Bronchial epithelial cell (primary cell): ENCODE measurements around the gene PLCB1. TPM values are rescaled to one million over a fixed set of nuclear protein-coding genes. Genes with fewer than 3 reads are reported as not detected.
A peak's percentile ranks its signal among the peaks of the same experiment; 100 is the strongest.

Source experiments
- DNase-seq: peaks from one replicate; pipeline ENCODE4 v3.0.0-alpha.2; 2010; ENCODE audit warnings: low read depth
- FAIRE-seq: peaks from 2 replicates; lab custom pipeline; 2011; peaks lifted over from hg19 to GRCh38; lab: Jason Lieb, UNC
- H3K27me3 ChIP-seq: 2 replicates; pipeline ENCODE4 v1.5.1; 2011; ENCODE audit warnings: low read length; ENCODE audit not compliant: control insufficient read depth, insufficient read depth
- H3K36me3 ChIP-seq: 2 replicates; pipeline ENCODE4 v1.5.1; 2011; ENCODE audit warnings: low read length; ENCODE audit not compliant: control insufficient read depth, insufficient read depth
- H3K4me3 ChIP-seq: 2 replicates; pipeline ENCODE4 v1.5.1; 2011; ENCODE audit warnings: mild to moderate bottlenecking, low read depth, low read length, control low read depth
- CTCF ChIP-seq: IDR thresholded peaks from 2 replicates; pipeline ENCODE4 v1.5.1; 2011; ENCODE audit warnings: mild to moderate bottlenecking, moderate library complexity, low read length, control low read depth, inconsistent platforms; ENCODE audit not compliant: insufficient read depth, severe bottlenecking
- total RNA-seq: library from RNA; depleted of rRNA; stranded (reverse); fragments of >200 nt; gene quantifications from 2 replicates; pipeline ENCODE4 v1.2.1, GENCODE V29; 2014

Gene PLCB1
- total RNA-seq, 1 donor from 2014 or later: 1.1 TPM

GRCh38 chr20:8335059-8335458, 203.0 kb downstream of the PLCB1 start:
- Histone ChIP-seq H3K27me3 (no peaks in the 10 kb centered on the region), H3K36me3 (no peaks in the 10 kb centered on the region), H3K4me3 (no peak overlapping the region)
- DNase-seq: no peak
- FAIRE-seq: no peak
- no peak for TF ChIP-seq CTCF

DNA sequence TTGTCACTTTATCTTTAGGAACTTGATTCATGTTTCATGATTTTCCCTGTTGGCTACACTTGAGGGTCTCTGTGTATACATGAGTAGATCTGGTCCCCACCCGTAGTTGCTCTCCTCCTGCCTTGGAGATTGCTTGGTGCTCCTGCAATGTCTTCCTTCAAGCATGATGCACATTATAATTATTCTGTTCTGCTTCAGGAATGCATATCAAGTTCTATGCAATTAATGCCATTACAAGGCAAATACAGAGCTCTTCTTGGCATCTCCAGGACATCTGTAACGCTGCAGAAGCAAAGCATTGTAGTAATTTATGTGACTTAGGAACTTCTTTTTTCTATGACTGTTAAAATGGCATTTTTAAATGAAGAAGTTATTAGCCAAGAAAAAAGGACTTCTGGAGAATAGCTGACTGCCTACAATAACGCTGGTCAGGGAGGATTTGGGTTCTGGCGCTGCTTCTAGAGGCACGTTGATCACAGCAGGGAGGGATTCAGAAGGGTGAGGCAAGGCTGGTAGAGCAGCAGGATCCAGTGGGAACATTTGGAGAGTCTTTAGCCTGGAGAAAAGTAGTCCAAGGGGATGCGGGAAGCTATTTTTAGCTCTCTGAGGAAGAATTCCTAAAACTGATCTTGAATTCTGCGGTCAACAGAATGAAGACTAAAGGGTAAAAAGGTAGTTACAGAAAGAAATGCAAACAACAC, 203.6 kb downstream of the PLCB1 start:
- FAIRE-seq (peak; percentile 28), DNase-seq (no peak)
- Histone ChIP-seq H3K36me3 (no peaks in the 10 kb centered on the region), H3K4me3 (no peak overlapping the region), H3K27me3 (no peaks in the 10 kb centered on the region)
- no peak for TF ChIP-seq CTCF

DNA sequence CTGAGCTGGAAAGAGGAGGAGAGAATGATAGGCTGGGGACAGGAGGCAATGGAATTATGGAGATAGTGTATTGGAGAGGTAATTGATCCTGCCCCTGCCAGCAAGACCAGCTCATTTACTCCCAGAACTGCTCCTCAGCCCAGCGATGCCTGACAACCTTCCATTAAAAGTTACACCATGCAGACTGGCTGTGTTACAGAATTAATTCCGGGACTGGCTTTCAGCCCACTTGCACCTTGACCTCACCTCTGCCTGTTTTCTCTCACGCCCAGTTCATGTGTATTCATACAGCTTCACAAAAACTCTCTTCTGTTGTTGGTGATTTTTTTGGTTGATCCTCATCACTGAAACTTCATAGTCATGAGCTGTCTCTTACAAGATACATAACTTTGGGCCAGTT, 207.3 kb downstream of the PLCB1 start:
- Histone ChIP-seq H3K36me3 (no peaks in the 10 kb centered on the region), H3K4me3 (no peak overlapping the region), H3K27me3 (no peaks in the 10 kb centered on the region)
- DNase-seq (no peak), FAIRE-seq (no peak)
- no peak for TF ChIP-seq CTCF

GRCh38 chr20:8342391-8342790, 210.3 kb downstream of the PLCB1 start:
- FAIRE-seq: no peak
- no peak for TF ChIP-seq CTCF

DNA sequence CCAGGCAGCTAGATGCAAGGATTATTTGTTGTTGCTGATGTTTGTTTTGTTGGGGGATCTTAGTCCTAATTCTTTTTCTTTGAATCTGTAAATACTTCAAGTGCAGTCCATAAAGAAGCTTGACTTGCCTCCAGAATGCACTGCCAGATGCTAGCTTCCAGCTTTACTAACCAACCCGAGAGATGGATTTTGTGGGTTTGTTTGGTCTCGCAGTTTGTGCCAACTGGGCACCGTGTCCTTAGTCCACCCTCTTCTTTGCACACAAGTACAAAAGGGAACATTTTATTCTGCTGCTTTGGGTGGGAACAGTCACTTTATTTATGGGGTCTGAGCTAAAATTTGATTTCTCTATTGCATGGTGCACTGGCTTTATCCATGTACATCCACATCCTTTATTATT, 212.0 kb downstream of the PLCB1 start:
- FAIRE-seq: no peak
- Histone ChIP-seq H3K36me3 (no peaks in the 10 kb centered on the region), H3K27me3 (no peaks in the 10 kb centered on the region), H3K4me3 (no peak overlapping the region)
- no peak for TF ChIP-seq CTCF
- no peak for DNase-seq

More at GRCh38 chr20:8342391-8342790, 210.3 kb downstream of the PLCB1 start:
- DNase-seq: no peak
- Histone ChIP-seq H3K4me3 (no peak overlapping the region), H3K27me3 (no peaks in the 10 kb centered on the region), H3K36me3 (no peaks in the 10 kb centered on the region)

GRCh38 chr20:8344631-8345030, 212.6 kb downstream of the PLCB1 start:
- Histone ChIP-seq H3K36me3 (no peaks in the 10 kb centered on the region), H3K4me3 (no peak overlapping the region), H3K27me3 (no peaks in the 10 kb centered on the region)
- TF ChIP-seq CTCF: no peak
- no peak for DNase-seq
- no peak for FAIRE-seq
